Spleen (tissue), 7 donors: ENCODE measurements around the gene CXCL6.

ENCODE experiments used
- CTCF ChIP-seq, 11 experiments: fragments of 200-600 bp in 7 of 11; fragments of 450-650 bp in 4 of 11; sonication (generic) in 4 of 11; IDR thresholded peaks in 8 of 11; conservative IDR thresholded peaks in 3 of 11; 1 replicate in 7 of 11; 2 replicates in 4 of 11; pipeline versions ENCODE4 v1.4.0 to v1.8.0; 2016 to 2021; ENCODE audit warnings: antibody characterized with exemption in 11 of 11, inconsistent platforms in 4 of 11, mild to moderate bottlenecking in 1 of 11
- POLR2A ChIP-seq, 3 donors: fragments of 450-650 bp; IDR thresholded peaks; one replicate each; pipeline ENCODE4 v1.5.1; 2017; ENCODE audit warnings: antibody characterized with exemption in 3 of 3, mild to moderate bottlenecking in 1 of 3
- donor health status: DM: no; HTN: no; CAD: no; lungs with moderate emphysema.
- donor health status: DM: no; HTN: no; CAD: no.
- donor health status: DM: no; HTN: no; CAD: no.

GRCh38 chr4:73860181-73860580 is 23.7 kb downstream of the CXCL6 start:
- TF ChIP-seq CTCF (IDR thresholded peaks at IDR 0.05 in 8 of 11, conservative IDR thresholded peaks at IDR 0.05 in 3 of 11) (no peak), POLR2A (IDR thresholded peaks at IDR 0.05) (no peak)
